ENCODE data around the gene SNAPC1. TPM values are rescaled to one million over a fixed set of nuclear protein-coding genes. Genes with fewer than 3 reads are reported as not detected.
A peak's percentile ranks its signal among the peaks of the same experiment; 100 is the strongest.

SNAPC1 gene
- total RNA-seq, 2 donors from 2014 or later = 6.2 to 9.5 TPM

DNA sequence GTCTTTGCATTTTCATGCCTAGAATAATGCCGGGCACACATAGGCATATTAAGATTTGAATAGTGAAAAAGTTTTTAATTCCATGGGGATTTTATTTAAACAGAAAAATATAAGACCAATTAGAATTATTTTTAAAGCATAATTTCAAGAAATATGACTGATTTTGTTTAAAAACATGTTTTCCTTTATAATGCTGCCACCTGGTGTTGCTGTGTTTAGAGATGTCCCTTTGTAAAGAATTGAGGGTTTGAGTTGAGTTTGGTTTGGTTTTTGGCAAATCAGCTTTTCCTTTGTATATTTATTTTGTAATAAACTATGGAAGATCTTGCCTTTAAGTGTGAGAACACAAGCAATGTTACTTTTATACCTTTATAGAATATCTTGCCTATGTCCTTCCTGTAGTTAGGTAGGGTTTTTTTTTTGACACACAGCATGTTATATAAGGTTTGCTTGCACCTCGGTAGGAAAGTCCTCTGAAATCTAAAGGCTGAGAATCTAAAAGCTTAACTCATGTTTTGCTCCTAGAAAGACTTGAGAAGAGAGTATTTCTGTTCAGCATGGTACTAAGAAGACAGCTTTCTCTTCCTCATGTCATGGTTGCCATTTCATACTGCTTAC, 31.4 kb upstream of the SNAPC1 start:
- Histone ChIP-seq H3K27ac (peak overlapping the region; percentile 35 to 40), H3K36me3 (peaks cover 40% of the 10 kb centered on the region), H3K27me3 (no peaks in the 10 kb centered on the region), H3K4me1 (peaks cover 0 to 7% of the 10 kb centered on the region in 2 donors), H3K9me3 (no peaks in the 10 kb centered on the region), H3K4me3 (no peak overlapping the region)
- no peak for DNase-seq (ENCODE audit: low spot score)
- TF ChIP-seq, protein P1, sequence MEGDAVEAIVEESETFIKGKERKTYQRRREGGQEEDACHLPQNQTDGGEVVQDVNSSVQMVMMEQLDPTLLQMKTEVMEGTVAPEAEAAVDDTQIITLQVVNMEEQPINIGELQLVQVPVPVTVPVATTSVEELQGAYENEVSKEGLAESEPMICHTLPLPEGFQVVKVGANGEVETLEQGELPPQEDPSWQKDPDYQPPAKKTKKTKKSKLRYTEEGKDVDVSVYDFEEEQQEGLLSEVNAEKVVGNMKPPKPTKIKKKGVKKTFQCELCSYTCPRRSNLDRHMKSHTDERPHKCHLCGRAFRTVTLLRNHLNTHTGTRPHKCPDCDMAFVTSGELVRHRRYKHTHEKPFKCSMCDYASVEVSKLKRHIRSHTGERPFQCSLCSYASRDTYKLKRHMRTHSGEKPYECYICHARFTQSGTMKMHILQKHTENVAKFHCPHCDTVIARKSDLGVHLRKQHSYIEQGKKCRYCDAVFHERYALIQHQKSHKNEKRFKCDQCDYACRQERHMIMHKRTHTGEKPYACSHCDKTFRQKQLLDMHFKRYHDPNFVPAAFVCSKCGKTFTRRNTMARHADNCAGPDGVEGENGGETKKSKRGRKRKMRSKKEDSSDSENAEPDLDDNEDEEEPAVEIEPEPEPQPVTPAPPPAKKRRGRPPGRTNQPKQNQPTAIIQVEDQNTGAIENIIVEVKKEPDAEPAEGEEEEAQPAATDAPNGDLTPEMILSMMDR (IDR thresholded peaks at IDR 0.05) = peak; percentile 43 to 61

DNA sequence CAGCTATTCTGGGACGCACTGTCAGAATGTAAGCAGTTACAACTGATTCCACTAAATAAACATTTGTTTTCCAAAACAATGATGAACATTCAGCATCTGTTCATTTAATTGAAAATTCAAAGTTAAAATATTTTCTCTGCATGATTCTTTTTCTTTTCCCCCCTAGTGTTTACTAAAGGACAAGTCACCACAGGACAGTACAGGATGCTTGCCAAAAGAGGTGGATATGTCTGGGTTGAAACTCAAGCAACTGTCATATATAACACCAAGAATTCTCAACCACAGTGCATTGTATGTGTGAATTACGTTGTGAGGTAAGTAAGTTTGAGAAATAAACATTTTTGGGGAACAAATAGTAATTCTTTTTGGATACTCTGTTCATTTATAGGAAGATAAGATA, 28.2 kb upstream of the SNAPC1 start:
- H3K9me3 ChIP-seq = no peaks in the 10 kb centered on the region
- H3K4me1 ChIP-seq = peaks cover 0 to 16% of the 10 kb centered on the region in 2 donors
- H3K4me3 ChIP-seq = no peak overlapping the region
- TF ChIP-seq, protein P1 (IDR thresholded peaks at IDR 0.05) = no peak
- no peaks in the 10 kb centered on the region for H3K27me3 ChIP-seq
- H3K36me3 ChIP-seq = peaks cover 44% of the 10 kb centered on the region
- no peak overlapping the region for H3K27ac ChIP-seq
- no peak for DNase-seq (ENCODE audit: low spot score)

DNA sequence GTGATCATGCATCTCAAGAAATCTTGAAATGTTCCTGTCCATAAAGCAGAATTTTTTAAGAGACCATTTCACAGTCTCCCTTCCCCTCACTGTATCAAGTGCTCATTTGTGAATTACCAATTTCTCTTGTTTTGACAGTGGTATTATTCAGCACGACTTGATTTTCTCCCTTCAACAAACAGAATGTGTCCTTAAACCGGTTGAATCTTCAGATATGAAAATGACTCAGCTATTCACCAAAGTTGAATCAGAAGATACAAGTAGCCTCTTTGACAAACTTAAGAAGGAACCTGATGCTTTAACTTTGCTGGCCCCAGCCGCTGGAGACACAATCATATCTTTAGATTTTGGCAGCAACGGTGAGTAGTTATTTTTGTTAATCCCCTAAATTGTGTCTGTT, 25.5 kb upstream of the SNAPC1 start:
- H3K27me3 ChIP-seq = no peaks in the 10 kb centered on the region
- TF ChIP-seq, protein P1 (IDR thresholded peaks at IDR 0.05) = no peak
- peaks cover 0 to 8% of the 10 kb centered on the region in 2 donors for H3K4me1 ChIP-seq
- H3K27ac ChIP-seq = peak overlapping the region in 1 of 2 donors; percentile 17
- H3K36me3 ChIP-seq = peaks cover 58% of the 10 kb centered on the region
- H3K4me3 ChIP-seq = no peak overlapping the region
- DNase-seq (ENCODE audit: low spot score) = no peak
- H3K9me3 ChIP-seq = no peaks in the 10 kb centered on the region

DNA sequence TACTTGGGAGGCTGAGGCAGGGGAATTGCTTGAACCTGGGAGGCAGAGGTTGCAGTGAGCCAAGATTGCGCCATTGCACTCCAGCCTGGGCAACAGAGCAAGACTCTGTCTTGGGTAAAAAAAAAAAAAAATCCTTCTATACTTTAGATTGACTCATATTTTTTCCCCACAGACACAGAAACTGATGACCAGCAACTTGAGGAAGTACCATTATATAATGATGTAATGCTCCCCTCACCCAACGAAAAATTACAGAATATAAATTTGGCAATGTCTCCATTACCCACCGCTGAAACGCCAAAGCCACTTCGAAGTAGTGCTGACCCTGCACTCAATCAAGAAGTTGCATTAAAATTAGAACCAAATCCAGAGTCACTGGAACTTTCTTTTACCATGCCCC, 24.3 kb upstream of the SNAPC1 start:
- TF ChIP-seq, protein P1 (IDR thresholded peaks at IDR 0.05) = no peak
- H3K36me3 ChIP-seq = peaks cover 68% of the 10 kb centered on the region
- no peaks in the 10 kb centered on the region for H3K27me3 ChIP-seq
- no peak overlapping the region for H3K4me3 ChIP-seq
- H3K9me3 ChIP-seq = no peaks in the 10 kb centered on the region
- DNase-seq (ENCODE audit: low spot score) = no peak
- H3K4me1 ChIP-seq = peaks cover 0 to 8% of the 10 kb centered on the region in 2 donors
- peak overlapping the region in 1 of 2 donors; percentile 20 for H3K27ac ChIP-seq

DNA sequence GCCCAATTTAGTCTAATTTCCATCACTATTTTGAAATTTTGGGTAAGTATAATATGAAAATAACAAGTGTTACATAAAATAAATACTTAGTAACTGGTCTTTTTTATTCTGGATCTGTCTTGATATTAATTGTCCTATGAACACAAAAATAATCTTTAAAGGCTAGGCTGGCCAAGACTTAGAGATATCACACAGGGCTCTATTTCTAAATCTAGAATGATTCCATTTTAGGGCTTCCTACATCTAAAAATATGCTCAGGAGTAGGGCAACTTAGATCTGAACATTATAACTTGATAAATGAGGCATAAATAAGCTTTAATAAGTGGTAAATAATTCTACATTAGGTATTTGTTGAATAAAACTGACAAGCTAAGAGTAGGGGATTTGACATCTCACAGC, 23.1 kb upstream of the SNAPC1 start:
- H3K27me3 ChIP-seq = no peaks in the 10 kb centered on the region
- peak overlapping the region; percentile 20 to 49 for H3K27ac ChIP-seq
- H3K36me3 ChIP-seq = peaks cover 81% of the 10 kb centered on the region
- no peak for DNase-seq (ENCODE audit: low spot score)
- H3K4me1 ChIP-seq = peaks cover 0 to 8% of the 10 kb centered on the region in 2 donors
- H3K4me3 ChIP-seq = no peak overlapping the region
- TF ChIP-seq, protein P1 (IDR thresholded peaks at IDR 0.05) = no peak
- H3K9me3 ChIP-seq = no peaks in the 10 kb centered on the region

DNA sequence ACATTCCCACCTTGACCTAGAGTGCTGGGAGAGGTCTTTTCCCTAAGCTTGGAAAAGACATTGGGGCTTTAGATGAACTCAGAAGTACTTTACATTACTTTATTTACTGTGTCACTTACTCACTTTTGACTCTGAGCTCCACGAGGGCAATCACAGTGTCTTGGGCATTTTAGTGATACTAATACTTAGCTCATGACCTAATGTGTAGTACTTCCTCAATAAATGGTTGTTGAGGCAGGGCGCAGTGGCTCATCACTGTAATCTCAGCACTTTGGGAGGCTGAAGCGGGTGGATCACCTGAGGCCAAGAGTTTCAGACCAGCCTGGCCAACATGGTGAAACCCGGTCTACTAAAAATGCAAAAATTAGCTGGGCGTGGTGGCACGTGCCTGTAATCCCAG, 19.8 kb upstream of the SNAPC1 start:
- no peak for DNase-seq (ENCODE audit: low spot score)
- peak overlapping the region in 1 of 2 donors; percentile 10 for H3K27ac ChIP-seq
- no peaks in the 10 kb centered on the region for H3K27me3 ChIP-seq
- H3K4me3 ChIP-seq = no peak overlapping the region
- no peaks in the 10 kb centered on the region for H3K9me3 ChIP-seq
- TF ChIP-seq, protein P1 (IDR thresholded peaks at IDR 0.05) = no peak
- peaks cover 0 to 6% of the 10 kb centered on the region in 2 donors for H3K4me1 ChIP-seq
- H3K36me3 ChIP-seq = peaks cover 78% of the 10 kb centered on the region
